Activated T-helper 17 cell treated with anti-CD3 and anti-CD28 coated beads, Interleukin-2, amount 50 U/mL, for 72 hours (primary cell): ENCODE data around the gene COG1. TPM values are rescaled to one million over a fixed set of nuclear protein-coding genes. Genes with fewer than 3 reads are reported as not detected.

Source experiments
- ATAC-seq: fragments of 150-1000 bp; cut with Tn5 transposase; replicated peaks from 2 replicates; pipeline ENCODE4 v1.10.0; 2021; ENCODE audit warnings: mild to moderate bottlenecking, moderate library complexity
- H3K27ac Mint-ChIP-seq: one replicate; pipeline ENCODE4 v1.8.0; 2022; ENCODE audit warnings: mixed read lengths
- H3K27me3 Mint-ChIP-seq: one replicate; pipeline ENCODE4 v1.8.0; 2022; ENCODE audit warnings: mixed read lengths
- H3K36me3 Mint-ChIP-seq: one replicate; pipeline ENCODE4 v1.8.0; 2022; ENCODE audit warnings: low read depth, mild to moderate bottlenecking, mixed read lengths
- H3K4me1 Mint-ChIP-seq: one replicate; pipeline ENCODE4 v1.8.0; 2022; ENCODE audit warnings: mixed read lengths
- H3K4me3 Mint-ChIP-seq: one replicate; pipeline ENCODE4 v1.8.0; 2022; ENCODE audit warnings: mild to moderate bottlenecking, mixed read lengths
- H3K9me3 Mint-ChIP-seq: one replicate; pipeline ENCODE4 v1.8.0; 2022; ENCODE audit warnings: mixed read lengths
- total RNA-seq, 2 donors: library from RNA; stranded (reverse); gene quantifications; one replicate each; pipeline ENCODE4 v1.2.3, GENCODE V29; 2022

COG1 gene
- total RNA-seq, 2 donors from 2014 or later: 22.5 to 27.3 TPM

DNA sequence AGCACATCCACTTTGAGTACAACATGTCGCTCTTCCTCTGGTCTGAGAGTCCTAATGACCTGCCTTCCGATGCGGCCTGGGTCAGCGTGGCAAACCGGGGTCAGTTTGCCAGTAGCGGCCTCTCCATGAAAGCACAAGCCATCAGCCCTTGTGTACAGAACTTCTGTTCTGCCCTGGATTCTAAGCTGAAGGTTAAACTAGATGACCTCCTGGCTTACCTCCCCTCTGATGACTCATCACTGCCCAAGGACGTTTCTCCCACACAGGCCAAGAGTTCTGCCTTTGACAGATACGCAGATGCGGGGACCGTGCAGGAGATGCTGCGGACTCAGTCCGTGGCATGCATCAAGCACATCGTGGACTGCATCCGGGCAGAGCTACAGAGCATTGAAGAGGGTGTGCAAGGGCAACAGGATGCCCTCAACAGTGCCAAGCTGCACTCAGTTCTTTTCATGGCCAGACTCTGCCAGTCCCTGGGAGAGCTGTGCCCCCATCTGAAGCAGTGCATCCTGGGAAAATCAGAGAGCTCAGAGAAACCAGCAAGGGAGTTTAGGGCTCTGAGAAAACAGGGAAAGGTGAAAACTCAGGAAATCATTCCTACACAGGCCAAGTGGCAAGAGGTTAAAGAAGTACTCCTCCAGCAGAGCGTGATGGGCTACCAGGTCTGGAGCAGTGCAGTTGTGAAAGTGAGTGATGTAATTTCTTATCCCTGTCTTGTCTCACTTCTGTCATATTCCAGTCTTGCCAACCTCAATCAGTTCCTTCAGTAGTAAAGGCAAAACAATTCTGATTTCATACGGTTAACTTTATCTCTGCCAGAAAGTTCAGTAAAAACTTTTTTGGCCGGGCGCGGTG, 8.6 kb downstream of the COG1 start:
- no peaks in the 10 kb centered on the region for H3K27me3 Mint-ChIP-seq
- H3K4me3 Mint-ChIP-seq: no peak overlapping the region
- peaks cover 100% of the 10 kb centered on the region for H3K36me3 Mint-ChIP-seq
- H3K27ac Mint-ChIP-seq: no peak overlapping the region
- no peak for ATAC-seq
- no peaks in the 10 kb centered on the region for H3K9me3 Mint-ChIP-seq
- H3K4me1 Mint-ChIP-seq: peaks cover 18% of the 10 kb centered on the region

DNA sequence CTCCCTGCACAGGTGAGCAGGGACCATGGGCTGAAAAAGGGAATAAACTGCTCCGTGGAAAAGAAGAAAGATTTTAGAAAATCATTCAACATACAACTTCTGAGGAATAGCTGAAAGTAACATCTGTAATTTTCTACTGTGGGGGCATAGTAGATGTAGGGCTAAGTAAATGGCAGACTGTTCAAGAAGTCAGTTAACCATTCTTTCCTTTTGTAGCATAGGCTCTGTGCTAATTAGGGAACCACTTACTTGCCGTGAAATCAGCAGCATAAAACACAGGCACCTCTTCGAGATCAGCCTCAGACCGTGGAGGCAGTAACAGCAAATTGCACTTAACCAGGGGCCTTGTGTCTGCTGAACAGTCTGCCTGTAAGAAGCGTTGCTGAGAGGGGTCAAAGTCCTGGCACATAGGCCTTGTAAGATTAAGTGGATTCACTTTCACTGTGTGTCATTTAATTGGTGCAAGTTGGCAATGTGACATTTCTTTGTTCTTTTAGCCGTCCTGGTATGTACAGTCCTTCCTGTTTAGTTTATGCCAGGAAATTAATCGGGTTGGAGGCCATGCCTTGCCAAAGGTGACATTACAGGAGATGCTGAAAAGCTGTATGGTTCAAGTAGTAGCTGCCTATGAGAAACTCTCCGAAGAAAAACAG, 10.4 kb downstream of the COG1 start:
- H3K4me1 Mint-ChIP-seq: peaks cover 11% of the 10 kb centered on the region
- no peaks in the 10 kb centered on the region for H3K27me3 Mint-ChIP-seq
- H3K36me3 Mint-ChIP-seq: peaks cover 100% of the 10 kb centered on the region
- no peaks in the 10 kb centered on the region for H3K9me3 Mint-ChIP-seq
- H3K4me3 Mint-ChIP-seq: peak overlapping the region; percentile 23
- ATAC-seq: peak; percentile 44
- H3K27ac Mint-ChIP-seq: peak overlapping the region; percentile 79

DNA sequence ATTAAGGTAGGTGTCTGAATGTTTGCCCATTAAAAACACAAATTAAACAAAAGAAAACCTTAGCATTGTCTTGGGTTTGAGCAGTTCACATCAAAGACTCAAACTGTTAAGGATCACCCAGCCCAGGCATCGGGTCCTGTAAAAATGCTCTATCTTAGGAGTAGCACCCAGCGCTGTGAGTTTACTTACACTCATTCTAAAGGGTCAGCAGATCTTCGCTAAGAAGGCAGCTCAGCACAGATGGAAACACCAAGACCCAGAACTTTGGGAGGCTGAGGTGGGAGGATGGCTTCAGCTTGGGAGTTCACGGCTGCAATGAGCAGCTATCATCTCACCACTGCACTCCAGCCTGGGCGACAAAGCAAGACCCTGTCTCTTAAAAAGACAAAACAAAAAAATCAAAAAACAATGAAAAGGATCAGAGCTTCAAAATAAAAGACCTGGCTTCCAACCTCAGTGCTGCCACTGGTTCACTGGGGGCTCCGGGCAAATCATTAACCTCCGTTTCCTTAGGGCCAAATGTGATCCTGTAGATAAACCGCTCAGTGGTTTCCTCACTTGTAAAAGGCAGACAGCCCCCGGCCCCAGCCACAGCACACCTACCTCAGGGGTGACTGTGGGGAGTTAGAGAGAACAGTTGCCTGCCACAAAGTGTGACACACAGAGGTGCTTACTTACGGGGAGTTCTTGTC, 11.1 kb downstream of the COG1 start:
- Mint-ChIP-seq H3K27me3 (no peaks in the 10 kb centered on the region), H3K4me3 (peak overlapping the region; percentile 23), H3K9me3 (no peaks in the 10 kb centered on the region), H3K36me3 (peaks cover 100% of the 10 kb centered on the region), H3K27ac (peak overlapping the region; percentile 79), H3K4me1 (peaks cover 11% of the 10 kb centered on the region)
- peak; percentile 70 for ATAC-seq

DNA sequence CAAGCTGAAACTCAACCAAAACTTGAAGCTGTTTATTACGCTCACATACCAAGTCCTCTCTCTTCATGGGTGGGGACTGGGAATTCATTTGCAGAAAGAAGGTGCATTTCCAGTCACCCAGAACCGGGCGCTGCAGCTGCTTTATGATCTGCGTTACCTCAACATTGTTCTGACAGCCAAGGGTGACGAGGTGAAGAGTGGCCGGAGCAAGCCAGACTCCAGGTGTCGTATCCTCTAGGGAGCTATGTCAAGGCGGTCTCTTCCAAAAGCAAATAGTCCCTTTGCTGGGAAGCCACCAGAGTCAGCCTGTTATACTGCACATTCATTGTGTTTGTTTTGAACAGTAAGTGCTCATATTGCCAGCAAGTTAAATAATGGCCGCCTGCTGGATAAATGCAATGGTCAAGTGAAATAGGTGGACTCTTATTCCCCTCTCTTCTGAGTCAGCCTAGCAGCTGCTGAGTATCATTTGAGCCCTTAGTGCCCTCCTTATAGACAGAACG, 12.7 kb downstream of the COG1 start:
- no peak overlapping the region for H3K27ac Mint-ChIP-seq
- H3K36me3 Mint-ChIP-seq: peaks cover 100% of the 10 kb centered on the region
- no peak for ATAC-seq
- no peak overlapping the region for H3K4me3 Mint-ChIP-seq
- no peaks in the 10 kb centered on the region for H3K27me3 Mint-ChIP-seq
- no peaks in the 10 kb centered on the region for H3K9me3 Mint-ChIP-seq
- H3K4me1 Mint-ChIP-seq: peaks cover 18% of the 10 kb centered on the region

DNA sequence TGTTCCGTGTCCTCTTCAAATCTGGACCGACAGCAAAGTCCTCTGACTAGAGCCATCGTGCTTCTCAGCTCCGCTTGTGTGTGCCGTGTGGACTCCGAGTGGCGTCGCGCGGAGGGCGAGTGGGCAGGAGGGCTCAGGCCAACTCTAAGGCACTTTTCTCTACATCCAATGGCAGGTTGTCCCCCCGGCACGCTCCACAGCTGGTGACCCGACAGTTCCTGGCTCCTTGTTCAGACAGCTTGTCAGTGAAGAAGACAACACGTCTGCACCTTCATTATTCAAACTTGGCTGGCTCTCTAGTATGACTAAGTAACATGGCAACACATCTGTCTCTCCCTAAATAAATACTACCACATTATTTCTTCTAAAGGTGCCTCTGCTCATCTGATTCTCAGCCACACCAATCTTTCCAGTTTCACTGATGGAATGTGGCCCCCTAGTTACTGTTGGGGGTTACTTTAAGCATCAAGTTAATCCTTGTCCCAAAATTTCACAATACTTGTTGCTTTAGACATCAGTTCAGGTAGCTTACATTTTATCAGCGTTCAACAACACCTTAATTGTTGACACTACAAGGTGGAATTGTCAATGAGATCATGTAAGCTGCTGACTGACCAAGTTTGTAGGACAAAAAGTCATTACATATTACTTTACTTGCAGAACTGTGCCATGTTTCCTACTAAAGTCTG, 15.4 kb downstream of the COG1 start:
- Mint-ChIP-seq H3K27me3 (no peaks in the 10 kb centered on the region), H3K36me3 (peaks cover 89% of the 10 kb centered on the region), H3K27ac (no peak overlapping the region), H3K4me3 (no peak overlapping the region), H3K9me3 (no peaks in the 10 kb centered on the region), H3K4me1 (peaks cover 19% of the 10 kb centered on the region)
- ATAC-seq: no peak

DNA sequence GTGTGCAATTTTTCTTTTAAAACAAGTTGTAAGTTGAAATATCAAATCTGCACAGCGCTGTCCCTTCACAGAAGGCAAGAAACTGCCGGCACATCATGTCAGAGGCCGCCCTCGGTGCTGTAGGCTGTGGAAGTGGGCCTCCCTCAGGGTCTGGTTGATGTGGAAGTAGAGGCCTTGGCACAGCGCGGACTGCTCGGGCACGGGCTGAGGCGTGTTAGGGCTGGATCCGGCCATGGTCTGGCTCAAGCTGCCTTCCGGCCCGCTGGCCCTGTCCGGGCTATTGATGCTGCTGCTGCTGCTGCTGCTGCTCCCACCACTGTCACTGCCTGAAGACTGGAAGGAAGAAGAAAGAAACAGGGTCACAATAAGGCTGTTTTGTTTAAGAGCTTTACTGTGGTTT, 16.6 kb downstream of the COG1 start:
- Mint-ChIP-seq H3K27me3 (no peaks in the 10 kb centered on the region), H3K4me1 (peaks cover 14% of the 10 kb centered on the region), H3K36me3 (peaks cover 83% of the 10 kb centered on the region), H3K27ac (no peak overlapping the region), H3K9me3 (no peaks in the 10 kb centered on the region), H3K4me3 (no peak overlapping the region)
- ATAC-seq: no peak

DNA sequence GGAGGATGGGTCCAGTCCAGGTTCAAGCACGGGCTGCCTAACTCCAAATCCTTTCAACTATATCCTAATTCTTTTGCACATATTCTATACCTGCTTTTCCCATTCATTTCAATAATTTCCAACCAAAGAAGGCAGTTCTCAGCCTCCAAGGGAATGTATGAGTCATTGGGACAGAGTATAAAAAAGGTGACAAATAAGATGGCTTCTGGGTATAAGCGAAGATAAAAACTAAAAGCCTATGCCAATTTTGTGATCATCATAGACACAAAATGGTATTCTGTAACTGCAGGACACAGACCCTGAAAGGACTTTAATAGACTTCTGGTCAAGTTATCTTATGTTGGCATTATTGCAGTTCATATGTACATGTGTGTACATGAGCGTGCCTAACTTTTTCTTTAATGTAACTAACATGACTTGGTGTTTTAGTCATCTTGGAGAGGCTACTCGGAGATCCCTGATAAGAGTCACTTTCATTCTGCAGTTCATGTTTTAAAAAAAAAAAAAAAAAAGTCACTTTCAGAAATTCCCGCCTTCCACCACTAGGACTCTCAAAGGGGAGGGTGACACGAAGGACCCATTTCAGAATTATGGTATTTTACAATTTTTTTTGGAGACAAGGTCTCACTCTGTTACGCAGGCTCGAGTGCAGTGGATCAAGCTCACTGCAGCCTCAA, 17.3 kb downstream of the COG1 start:
- Mint-ChIP-seq H3K4me1 (peaks cover 14% of the 10 kb centered on the region), H3K27ac (no peak overlapping the region), H3K9me3 (no peaks in the 10 kb centered on the region), H3K36me3 (peaks cover 76% of the 10 kb centered on the region), H3K4me3 (no peak overlapping the region), H3K27me3 (no peaks in the 10 kb centered on the region)
- no peak for ATAC-seq

DNA sequence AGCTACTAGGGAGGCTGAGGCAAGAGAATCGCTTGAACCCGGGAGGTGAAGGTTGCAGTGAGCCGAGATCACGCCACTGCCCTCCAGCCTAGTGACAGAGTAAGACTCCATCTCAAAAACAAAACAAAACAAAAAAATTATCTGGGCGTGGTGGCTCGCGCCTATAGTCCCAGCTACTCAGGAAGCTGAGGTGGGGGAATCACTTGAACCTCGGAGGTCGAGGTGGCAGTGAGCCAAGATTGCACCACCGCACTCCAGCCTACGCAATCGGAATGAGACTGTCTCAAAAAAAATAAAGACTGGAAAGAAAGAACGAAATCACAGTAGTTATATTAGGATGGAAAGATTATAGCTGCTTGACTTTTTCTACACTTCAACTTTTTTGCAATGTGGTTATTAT, 18.9 kb downstream of the COG1 start:
- peaks cover 75% of the 10 kb centered on the region for H3K36me3 Mint-ChIP-seq

DNA sequence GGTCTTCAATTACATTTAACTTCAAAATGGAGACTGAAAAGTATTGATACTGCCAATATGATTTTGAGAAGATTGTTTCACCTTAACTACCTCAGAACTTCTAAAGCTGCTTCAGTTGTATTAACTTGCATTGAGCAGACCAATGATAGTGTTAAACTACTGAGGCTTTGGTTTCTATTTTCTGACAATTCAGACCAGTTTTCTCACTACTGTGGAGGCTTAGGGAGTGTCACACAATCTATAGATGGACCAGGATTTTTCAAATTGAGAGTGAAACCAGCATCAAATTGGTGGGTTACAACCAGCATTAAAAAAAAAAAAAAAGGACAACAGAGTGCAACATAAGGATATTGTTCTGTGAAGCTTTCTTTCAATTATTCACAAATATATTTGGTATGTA, 21.2 kb downstream of the COG1 start:
- H3K27me3 Mint-ChIP-seq: no peaks in the 10 kb centered on the region
- H3K4me3 Mint-ChIP-seq: no peak overlapping the region
- H3K4me1 Mint-ChIP-seq: peaks cover 29% of the 10 kb centered on the region
- H3K36me3 Mint-ChIP-seq: peaks cover 68% of the 10 kb centered on the region
- no peaks in the 10 kb centered on the region for H3K9me3 Mint-ChIP-seq
- H3K27ac Mint-ChIP-seq: peak overlapping the region; percentile 43
- ATAC-seq: peak; percentile 43

More for the DNA sequence above, 18.9 kb downstream of the COG1 start:
- Mint-ChIP-seq H3K4me1 (peaks cover 25% of the 10 kb centered on the region), H3K9me3 (no peaks in the 10 kb centered on the region), H3K4me3 (peak overlapping the region; percentile 57), H3K27ac (peak overlapping the region; percentile 55), H3K27me3 (no peaks in the 10 kb centered on the region)
- peak; percentile 62 for ATAC-seq

DNA sequence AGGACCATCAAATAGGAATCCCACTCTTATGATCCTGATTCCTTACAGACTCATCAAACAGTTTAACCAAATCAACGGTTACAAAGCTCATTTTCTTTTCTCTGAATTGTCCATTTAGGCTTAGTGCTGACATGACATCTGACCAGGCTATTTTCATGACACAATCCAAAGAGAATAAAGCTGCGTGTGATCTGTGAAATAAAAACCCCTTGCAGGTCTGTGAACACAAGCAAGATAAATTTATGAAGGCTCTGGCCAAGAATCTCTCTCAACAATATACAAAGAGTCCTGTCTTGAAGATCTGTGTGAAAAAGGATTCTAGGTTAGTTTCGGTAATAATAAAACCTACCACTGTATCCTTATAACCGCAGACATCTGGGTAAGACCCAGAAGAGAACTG, 22.0 kb downstream of the COG1 start:
- Mint-ChIP-seq H3K27ac (no peak overlapping the region), H3K4me3 (no peak overlapping the region), H3K4me1 (peaks cover 27% of the 10 kb centered on the region), H3K27me3 (no peaks in the 10 kb centered on the region), H3K36me3 (peaks cover 68% of the 10 kb centered on the region), H3K9me3 (no peaks in the 10 kb centered on the region)
- no peak for ATAC-seq

DNA sequence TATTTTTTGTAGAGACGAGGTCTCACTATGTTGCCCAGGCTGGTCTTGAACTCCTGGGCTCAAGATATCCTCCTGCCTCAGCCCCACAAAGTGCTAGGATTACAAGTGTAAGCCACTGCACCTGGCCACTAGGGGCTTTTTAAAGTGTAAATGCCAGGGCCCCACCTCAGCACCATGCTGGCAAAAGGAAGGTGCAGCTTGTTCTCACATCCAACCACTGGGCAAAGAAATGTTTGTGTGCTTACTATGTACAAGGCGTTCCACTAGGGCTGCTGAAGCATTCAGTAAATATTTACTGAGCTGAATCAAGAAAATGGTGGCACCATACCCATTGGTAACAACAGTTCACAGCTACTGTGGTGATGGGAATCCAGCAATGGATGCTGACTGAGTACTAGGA, 22.6 kb downstream of the COG1 start:
- Mint-ChIP-seq H3K27me3 (no peaks in the 10 kb centered on the region), H3K4me1 (peaks cover 22% of the 10 kb centered on the region)

DNA sequence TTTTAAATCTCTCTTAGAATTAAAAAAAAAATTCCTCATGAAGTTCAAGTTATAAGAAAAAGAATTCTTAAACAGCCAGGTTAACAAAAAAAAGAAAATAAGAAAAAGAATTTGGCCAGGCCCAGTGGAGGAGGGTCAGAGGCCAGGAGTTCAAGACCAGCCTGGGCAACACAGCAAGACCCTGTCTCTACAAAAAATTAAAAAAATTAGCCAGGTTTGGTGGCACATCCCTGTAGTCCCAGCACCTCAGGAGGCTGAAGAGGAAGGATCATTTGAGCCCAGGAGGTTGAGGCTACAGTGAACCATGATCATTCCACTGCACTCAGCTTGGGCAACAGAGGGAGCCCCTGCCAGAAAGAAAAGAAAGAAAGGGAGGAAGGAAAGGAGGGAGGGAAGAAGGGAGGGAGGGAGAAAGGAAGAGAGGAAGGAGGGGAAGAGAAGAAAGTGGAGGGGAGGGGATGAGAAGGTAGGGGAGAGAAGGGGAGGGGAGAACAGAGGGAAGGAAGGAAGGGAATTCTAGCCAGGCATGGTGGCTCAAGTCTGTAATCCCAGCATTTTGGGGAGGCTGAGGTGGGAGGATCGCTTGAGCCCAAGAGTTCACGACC, 30.9 kb downstream of the COG1 start:
- no peaks in the 10 kb centered on the region for H3K27me3 Mint-ChIP-seq
- ATAC-seq: no peak
- H3K4me3 Mint-ChIP-seq: no peak overlapping the region
- H3K27ac Mint-ChIP-seq: peak overlapping the region; percentile 28
- no peaks in the 10 kb centered on the region for H3K9me3 Mint-ChIP-seq
- peaks cover 65% of the 10 kb centered on the region for H3K36me3 Mint-ChIP-seq
- H3K4me1 Mint-ChIP-seq: peaks cover 34% of the 10 kb centered on the region

More for the DNA sequence above, 22.6 kb downstream of the COG1 start:
- Mint-ChIP-seq H3K4me3 (no peak overlapping the region), H3K36me3 (peaks cover 67% of the 10 kb centered on the region), H3K27ac (peak overlapping the region; percentile 30), H3K9me3 (no peaks in the 10 kb centered on the region)
- no peak for ATAC-seq

DNA sequence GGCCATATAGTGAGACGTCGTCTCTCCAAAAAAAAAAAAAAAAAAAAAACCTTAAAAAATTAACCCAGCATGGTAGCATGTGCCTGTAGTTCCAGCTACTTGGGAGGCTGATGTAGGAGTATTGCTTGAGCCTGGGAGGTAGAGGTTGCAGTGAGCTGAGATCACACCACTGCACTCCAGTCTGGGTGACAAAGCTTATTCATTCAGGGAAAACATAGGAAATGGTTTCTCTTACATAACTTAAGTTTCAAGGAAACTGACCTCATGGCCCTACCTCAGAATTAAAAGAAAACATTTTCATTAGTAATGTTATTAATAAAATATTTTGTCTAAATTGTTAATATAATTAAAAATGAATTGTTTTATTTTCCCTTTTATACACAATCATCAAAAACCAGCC, 31.4 kb downstream of the COG1 start:
- ATAC-seq: no peak
- Mint-ChIP-seq H3K4me3 (no peak overlapping the region), H3K9me3 (no peaks in the 10 kb centered on the region), H3K27me3 (no peaks in the 10 kb centered on the region), H3K27ac (no peak overlapping the region), H3K36me3 (peaks cover 66% of the 10 kb centered on the region), H3K4me1 (peaks cover 39% of the 10 kb centered on the region)
